NCI-H524 treated with DMSO at 0.1 percent for 48 hours (cell line): ENCODE measurements around the gene HOXB2.

ENCODE experiments used
- DNase-seq: peaks from one replicate; lab custom pipeline; 2025; lab: John Stamatoyannopoulos, UW

The HOXB2 gene

DNA sequence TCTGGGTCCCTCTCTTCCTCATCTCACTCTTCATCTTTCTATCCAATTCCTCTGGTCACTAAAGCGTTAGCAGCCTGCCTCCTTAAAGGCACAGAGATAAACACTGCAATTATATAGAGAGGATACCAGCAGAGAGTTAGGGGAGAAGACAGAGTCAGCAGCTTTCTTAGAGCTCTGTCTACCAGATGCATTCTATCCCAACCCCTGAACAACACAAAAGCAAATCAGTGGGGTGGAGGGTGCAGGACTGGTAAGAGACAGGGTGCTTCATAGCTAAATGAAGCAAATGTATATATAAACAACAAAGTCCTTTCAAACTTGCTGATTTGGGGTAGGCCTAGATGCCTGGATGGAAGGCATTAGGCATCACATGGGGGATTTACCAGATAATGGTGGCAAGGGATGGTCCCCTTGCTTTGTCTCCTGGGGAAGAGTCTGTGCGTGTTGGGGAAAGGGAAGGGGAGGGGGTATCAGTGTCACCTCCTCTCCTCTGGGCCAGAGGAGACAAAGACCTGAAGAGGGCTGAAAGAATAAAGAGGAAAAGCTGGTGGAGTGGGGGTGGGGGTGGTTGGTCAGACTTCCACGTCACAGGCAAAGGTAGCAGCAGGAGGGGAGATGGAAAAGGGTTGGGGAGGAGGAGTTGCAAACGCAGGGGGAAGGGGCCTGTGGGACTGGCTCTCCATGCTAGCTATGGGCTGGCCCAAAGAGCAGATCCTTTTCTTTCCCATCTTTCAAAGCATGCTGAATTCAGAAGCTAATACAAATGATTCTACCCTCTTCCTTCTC, 21.2 kb upstream of the HOXB2 start:
- DNase-seq = no peak

- DNase-seq = no peak
These were observed 20.2 kb upstream of the HOXB2 start for GRCh38 chr17:48565022-48565554.

GRCh38 chr17:48564188-48565021, 19.5 kb upstream of the HOXB2 start:
- DNase-seq = no peak

DNA sequence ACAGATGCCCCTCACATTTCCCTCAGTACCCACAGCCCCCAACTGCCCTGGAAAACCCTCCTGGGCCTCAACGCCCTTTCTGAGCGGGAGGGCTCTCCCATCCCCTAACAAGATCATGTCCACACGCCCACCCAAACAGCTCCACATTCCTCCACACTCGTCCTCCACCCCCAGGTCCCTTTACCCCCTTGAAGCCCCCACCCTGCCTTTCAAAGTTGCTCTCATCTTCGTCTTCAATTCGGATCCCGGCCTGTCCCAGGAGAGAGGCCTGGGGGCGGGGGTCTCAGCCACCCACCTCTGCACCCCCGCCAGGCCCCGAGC, 18.9 kb upstream of the HOXB2 start:
- no peak for DNase-seq

DNA sequence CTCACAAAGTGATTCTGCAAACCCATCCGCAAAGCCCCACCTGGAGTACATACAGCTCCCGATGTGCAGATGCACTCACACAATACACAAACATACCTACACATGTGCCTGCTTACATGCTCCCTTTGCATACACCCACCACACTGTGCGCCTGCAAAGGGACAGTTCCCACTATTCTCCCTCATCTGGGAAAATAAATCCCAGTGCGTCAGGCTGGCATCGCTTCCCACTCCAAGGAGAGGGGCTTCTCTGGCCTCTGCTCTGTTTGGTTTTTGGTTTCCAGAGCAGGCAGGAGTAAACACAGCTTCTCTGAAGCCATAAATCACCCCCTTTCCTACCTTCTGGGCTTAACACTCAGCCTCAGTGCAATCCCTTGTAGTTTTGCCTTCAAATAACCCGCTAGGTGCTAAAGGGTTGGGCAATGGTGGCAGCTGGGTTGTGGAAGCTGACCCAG, 18.5 kb upstream of the HOXB2 start:
- DNase-seq = no peak

DNA sequence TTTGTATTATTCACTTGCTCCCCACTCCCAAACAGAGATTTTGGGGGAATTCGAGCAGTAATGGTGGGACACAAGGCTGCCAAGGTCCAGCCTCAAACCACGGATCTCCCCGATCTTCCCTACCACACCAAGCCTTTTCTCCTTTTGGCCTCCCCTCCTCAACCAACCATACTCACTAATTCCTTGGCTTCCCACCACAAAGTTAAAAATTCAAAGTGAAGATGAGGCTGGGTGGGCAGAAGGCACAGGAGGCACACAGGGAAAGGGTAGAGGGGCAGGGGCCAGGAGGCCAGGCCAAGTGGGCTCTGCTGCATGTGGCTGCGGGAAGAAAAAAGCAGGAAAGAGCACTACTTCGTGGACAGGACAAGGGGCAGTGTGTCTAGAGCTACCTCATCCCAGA, 18.0 kb upstream of the HOXB2 start:
- DNase-seq = no peak

DNA sequence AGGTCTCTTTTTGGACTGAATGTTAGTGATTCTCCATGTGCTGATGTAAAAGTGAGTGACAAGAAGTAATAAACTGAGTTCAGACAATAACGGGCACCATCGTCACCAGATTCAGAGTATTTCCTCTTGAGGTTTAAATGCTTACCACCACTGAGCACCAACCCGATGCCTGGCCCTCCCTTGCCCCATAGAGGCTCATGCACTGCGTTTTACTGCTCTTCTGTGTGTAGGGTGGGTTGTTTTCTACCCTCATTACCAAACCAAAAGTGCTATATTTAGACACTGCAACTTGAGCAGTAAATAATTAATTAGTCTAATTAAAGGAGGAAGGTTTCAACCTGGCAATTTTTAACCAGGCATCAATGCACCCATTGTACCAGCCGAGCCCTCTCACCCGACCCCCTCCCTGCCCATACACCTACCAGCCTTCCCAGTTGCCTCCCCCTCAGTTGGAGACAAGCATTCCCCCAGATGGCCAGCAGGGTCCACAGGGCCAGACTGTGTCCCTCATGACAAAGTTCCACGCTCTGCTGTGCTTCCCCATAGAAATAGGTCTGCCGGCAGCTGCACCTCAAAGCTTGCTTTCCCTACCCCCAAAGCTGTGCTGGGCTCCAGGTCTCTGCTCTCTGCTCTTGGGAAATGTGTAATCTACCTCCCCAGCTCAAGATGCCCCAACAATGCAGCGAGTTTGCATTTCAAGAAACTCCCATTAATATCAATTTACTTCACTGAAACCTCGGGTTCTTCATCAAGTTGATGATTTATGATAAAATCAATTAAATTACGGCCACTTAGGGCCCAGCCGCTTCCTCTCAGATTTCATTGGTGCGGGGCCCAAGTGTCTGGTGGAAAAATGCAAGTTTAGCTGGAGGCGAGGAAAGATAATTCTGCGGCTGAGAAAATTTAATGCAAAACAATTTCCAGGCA, 17.2 kb upstream of the HOXB2 start:
- DNase-seq = no peak

DNA sequence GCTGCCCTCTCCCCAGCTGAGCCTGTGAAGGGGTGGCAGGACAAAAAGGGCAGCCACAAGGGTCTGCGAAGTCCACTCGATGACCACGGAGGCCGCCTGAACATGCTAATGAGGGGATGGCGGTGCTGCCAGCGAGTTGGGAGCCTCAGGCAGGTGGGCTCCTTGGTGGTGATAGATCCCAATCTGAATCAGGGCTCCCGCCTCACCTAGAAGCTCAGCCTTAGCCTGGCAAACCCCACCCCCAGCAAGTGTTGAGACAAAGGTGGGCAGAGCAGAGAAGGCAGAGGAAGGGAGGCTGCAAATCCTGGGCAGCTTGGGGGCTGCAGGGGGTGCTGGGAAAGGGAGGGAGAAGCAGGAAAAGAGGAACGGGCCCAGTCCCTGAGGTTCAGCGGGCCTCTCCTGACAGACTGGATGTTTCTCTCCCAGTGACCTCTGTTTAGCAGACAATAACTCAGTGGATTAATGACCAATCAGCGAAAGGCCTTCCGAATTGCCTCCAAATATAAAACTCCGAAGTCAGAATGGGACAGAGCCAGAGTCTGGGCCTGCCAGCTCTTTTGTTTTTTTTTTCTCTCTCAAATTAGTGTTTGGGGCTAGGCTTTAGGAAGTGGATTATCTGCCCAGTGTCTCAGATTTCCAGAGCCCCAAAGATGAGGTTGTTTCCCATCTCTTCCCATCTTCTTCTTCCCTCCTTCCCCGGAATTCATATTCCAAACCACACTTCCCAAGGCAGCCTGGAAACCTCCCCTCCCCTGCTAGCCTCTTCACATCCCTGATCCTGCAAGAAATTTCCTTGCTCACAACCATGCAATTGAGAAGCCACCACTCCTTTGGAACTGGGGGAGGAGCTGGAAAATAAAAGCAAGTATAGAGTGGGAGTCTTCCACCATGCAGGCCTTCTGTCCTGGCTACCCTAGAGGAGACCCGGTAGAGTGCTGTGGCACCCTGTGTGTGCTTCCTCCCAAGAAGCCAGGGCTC, 15.2 kb upstream of the HOXB2 start:
- DNase-seq = no peak

GRCh38 chr17:48559122-48559839, 14.4 kb upstream of the HOXB2 start:
- no peak for DNase-seq

- no peak for DNase-seq
These were observed 13.9 kb upstream of the HOXB2 start for GRCh38 chr17:48558831-48559121.

DNA sequence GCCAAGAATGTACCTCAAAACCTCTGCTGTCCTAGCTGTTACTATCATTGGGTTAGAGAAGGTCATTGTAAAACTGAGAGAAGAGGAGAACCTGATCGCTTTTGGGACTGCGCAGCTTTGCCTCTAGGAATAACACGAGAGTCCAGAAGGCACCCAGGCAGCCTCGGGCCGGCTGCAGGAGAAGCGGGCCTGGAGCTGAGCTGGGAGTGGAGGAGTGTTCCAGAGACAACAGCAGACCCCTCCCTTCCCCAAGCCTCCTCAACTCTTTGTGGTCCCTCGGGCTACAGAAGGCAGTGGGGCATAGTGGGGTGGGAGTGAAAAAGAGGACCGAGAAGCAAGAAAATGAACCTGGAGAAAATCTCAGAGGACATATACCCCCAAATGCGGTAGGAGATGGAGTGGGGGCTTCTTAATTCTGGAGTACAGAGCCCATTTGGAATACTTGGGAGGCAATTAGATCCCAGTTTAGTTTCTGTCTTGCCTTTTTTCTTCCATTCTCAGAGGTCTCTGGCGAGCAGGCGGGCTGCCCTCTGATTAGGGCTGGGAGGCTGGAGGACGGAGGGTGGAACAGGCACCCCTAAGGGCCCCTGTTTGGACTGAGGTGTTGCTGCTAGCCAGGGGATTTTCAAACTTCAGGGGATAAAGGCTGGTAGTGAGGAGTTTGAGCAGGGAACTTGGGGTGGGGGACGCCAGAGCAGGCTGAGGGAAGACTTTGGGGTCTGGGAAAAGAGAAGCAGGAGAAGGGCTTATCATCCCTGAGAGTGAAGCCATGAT, 13.3 kb upstream of the HOXB2 start:
- no peak for DNase-seq

DNA sequence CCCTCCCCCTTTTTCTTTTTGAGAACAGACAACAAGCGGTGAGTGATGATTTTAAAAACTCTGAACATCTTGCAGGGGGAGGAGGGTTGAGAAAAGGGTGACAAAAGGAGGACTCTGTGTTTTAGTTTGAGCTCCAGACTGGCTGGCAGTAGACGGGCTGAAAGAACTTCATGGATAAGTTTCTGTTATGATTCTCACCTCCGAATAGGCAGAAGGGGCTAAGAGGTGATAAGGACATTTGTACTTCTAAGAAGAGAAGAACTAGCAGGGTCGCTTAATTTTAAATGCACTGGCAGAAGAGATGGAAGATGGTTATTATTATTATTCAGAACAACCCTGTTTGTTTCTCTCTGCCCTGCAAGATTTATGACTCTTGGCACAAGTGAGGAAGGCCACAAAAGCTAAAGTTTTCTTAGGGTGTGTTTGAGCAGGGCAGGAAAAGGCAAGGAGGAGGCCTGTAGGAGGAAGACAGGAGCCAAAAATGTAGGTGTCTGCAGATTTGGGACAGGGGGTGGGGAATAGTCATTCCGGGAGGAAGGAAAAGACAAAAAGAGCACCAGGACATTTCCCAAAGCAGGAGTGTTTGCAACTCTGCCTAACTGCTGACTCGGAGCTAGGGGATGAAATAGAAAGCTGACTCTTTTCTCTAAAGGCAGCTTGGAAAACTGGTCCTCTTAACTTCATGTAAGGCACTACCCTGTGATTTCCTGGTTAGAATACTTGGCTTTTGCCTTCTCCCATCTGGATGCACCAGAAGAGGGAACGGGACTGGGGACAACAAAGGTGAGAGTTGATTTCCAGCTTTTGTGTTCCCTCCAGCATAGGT, 11.9 kb upstream of the HOXB2 start:
- DNase-seq = no peak

- DNase-seq = no peak
These were observed 11.3 kb upstream of the HOXB2 start for GRCh38 chr17:48556229-48556575.

DNA sequence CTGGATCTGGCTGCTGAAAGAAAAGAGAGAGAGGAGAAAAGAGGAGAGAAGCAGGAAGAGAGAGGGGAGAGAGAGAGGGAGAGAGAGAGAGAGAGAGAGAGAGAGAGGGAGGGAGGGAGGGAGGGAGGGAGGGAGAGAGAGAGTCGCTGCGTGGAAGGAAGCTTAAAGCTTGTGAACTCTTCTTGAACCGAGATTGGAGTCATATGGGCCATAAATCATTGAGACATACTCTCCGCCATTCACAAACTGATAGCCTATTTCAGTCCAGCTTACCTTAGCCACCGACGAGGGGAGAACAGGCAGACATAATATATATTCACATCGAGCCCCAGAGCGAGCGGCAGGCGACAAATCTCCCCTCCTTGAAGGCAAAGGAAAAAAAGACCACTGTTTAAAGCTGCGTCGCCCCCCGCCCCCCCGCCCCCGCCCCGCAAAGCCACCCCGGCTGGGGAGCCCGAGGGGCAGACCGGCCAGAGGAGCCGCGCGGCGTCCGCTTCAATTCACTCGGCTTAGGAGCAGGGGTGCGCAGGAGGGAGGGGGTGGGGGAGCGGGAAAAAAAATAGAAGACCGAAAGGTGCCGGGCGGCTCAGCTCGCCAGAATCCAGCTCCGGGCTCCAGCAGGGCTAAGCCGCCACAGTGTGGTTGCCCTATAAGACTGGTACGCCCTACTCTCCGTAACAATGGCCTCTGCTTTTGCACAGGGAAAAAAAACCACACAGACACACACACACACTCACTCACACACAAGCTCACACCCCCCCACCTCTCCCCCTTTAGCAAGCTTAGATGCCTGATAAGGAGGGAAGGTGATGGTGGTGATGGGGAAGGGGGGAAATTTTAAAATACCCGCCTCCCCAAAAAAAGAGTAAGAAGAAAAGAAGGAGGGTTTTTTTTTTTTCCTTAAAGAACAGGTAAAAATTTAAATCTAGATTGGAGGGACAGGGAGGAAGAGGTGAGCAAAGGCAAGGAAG, 10.6 kb upstream of the HOXB2 start:
- peak; percentile 27 for DNase-seq

GRCh38 chr17:48554412-48555257, 9.7 kb upstream of the HOXB2 start:
- no peak for DNase-seq

DNA sequence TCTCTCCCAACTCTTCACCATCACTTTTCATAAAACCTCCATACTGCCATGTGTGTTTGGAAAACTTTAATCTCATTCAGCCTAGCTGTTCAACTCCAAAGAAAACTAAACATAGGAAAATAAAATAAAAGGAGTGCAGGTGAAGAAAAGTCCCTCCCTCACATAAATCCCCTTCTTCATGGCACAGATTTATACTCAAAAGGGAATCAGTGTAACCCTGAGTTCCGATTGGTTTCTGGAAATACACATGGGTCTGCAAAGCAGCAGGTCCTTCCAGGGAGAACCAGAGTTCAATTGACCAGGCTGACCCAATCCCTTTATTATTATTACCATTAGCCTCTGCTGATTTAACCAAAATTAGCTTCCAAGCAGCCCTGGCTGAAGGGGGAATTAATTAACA, 8.9 kb upstream of the HOXB2 start:
- DNase-seq = no peak

DNA sequence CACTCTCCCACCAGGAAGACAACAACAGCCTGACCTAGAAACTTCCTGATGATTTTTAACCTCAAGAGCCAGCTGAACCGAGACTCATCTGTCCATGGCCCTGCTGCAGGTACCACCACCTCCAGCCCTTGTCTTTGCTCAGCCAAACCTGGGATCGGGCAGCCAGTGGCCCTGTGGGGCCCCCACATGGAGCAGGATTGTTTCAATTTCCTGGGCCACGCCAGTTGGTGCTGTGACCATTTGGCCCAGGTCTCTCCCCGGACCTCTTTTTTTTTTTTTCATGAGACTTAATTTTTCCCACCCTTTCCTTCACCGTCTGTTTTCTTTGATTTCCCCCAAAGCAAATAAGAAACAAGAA, 8.3 kb upstream of the HOXB2 start:
- no peak for DNase-seq
